Activated gamma-delta T cell treated with anti-CD3 and anti-CD28 coated beads, Interleukin-2, amount 50 U/mL, for 16 hours (primary cell): ENCODE measurements around the gene SOD2.
A peak's percentile ranks its signal among the peaks of the same experiment; 100 is the strongest.
"Not testable (repeated sequence)": the region's sequence is repeated elsewhere in the genome, so short reads cannot be mapped to it uniquely, and the experiment has no call there.

Source experiments
- DNase-seq: peaks from one replicate; pipeline ENCODE4 v3.0.0-alpha.2; 2020; ENCODE audit warnings: low read depth

SOD2 gene

GRCh38 chr6:159716247-159717096 lies 23.4 kb upstream of the SOD2 start:
- DNase-seq, result no peak

DNA sequence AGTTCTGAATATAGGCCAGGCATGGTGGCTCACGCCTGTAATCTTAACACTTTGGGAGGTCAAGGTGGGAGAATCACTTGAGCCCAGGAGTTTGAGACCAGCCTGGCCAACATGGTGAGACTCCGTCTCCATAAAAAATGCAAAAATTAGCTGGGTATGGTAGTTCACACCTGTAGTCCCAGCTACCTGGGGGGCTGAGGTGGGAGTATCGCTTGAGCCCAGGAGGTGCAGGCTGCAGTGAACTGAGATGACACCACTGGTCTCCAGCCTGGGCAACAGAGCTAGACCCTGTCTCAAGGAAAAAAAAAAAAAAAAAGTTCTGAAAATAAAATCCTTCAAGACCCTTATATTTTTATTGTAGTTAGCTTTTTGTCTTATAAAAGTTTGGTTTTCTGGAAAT lies 22.6 kb upstream of the SOD2 start:
- no peak for DNase-seq

GRCh38 chr6:159715166-159715565 lies 22.1 kb upstream of the SOD2 start:
- DNase-seq, result no peak

DNA sequence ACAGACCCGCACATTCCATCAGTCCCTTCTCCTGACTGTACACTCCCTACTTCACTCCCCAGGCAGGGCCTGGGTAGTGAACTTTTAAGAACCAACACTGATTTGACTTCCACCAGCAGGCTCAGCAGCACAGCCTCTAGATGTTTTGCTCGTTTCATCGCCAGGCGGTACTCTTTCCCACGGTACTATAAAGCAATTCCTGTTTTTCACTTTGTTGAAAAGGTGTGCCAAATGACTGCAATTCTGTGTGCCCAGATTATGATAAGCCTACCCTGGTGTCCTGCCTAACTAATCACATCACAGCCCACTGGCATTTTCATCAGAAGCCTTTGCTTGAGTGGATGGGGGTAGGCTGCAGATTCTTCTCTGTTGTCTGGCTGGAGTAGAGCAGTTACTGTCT lies 21.4 kb upstream of the SOD2 start:
- DNase-seq, result no peak

GRCh38 chr6:159713984-159714383 lies 20.9 kb upstream of the SOD2 start:
- DNase-seq, result no peak

GRCh38 chr6:159712389-159712788 lies 19.3 kb upstream of the SOD2 start:
- DNase-seq, result not testable (repeated sequence)

GRCh38 chr6:159710603-159711002 lies 17.6 kb upstream of the SOD2 start:
- not testable (repeated sequence) for DNase-seq

GRCh38 chr6:159701413-159701999 lies 8.5 kb upstream of the SOD2 start:
- DNase-seq, result no peak

- no peak for DNase-seq
These were observed 7.9 kb upstream of the SOD2 start for GRCh38 chr6:159700970-159701369.

GRCh38 chr6:159695984-159696383 lies 2.9 kb upstream of the SOD2 start:
- DNase-seq, result no peak

GRCh38 chr6:159693894-159694545 lies 979 bp upstream of the SOD2 start:
- no peak for DNase-seq

DNA sequence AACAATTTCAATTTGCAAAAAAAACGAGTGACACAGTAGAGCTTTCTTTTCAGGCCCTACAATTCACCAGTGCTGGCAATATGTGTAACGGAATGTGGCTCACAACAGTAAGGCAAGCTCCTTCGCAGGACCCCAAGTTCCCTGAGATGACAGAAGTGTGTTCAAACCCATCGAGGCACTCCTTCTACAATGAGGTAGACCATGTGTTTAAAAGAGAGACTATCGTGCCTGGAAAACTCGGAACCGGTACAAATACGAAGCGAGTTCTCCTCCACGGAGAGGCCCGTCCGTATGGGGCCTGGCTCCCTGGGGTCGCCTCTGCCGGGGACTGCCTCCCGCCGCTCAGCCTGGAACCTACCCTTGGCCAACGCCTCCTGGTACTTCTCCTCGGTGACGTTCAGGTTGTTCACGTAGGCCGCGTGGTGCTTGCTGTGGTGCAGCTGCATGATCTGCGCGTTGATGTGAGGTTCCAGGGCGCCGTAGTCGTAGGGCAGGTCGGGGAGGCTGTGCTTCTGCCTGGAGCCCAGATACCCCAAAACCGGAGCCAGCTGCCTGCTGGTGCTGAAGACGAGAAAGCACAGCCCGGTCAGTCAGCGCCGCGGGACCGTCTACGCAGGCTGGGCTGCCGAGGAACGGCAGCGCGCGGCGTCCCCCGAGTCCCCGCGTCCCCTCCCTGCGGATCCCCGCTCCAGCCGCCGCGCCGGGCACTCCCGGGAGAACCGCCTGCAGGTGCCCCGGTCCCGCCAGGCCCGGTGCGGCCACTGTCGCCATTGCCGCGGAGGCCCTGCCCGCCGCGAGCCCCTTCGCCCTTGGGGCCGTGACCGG lies 526 bp downstream of the SOD2 start:
- DNase-seq, result peak; percentile 31

DNA sequence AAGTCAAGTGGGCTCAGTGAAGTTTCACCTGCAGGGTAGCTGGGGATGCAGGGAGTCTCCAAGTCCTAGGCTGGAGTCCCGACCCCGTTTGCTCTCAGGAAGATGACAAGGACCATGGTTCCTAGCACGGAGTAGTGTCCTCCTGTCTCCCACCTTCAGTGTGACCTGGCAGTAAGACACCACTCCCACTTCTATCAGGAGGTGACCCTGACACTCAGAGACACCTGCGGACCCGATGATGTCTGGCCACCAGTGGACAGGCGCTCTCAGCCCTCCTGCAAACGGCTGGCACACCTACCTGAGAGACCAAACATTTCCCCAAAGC lies 1.1 kb downstream of the SOD2 start:
- DNase-seq, result no peak

- DNase-seq, result no peak
These were observed 1.7 kb downstream of the SOD2 start for GRCh38 chr6:159691133-159691962.

- DNase-seq, result not testable (repeated sequence)
These were observed 2.9 kb downstream of the SOD2 start for GRCh38 chr6:159690135-159690534.

- DNase-seq, result no peak
These were observed 4.0 kb downstream of the SOD2 start for GRCh38 chr6:159689001-159689400.

DNA sequence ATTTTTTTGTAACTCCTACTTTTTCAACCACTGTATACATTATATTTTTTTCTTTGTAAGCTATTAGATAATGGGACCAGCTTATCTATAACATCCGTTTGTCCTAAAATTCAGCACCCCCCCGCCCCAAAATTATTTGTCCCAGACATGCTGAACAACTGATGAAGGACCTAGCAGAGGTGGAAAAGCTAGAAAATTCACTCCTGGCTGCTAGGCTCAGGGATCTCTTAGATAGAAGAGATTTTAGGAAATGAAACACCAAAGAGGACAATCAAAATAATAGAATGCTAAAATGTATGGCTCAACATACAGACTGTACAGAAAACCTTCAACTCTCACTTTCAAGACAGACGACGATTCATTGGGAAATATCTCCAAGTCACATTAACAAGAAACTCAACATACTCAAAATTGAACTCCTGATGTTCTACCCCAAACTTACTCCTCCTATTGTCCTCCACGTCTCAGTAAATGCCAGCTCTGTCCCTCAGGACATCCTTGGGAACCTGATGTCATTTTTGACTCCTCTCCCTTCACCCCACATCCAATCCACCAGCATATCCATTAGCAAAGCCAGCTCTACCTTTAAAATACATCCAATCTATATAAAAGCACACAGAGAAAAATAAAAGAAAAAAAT lies 4.7 kb downstream of the SOD2 start:
- no peak for DNase-seq

DNA sequence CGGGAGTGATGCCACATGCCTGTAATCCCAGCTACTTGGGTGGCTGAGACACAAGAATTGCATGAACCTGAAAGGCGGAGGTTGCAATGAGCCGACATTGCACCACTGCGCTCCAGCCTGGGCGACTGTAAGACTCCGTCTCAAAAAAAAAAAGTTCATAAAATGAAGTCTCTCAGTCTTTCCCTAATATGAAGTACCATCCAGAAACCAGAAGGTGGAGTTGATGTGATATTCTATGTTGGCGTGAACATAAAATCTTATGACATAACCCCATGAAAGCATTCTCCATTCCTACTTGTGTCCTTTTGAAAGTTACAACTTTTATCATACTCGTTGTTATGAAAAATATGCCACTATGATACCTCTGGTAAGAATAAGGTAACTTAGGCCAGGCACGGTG lies 5.7 kb downstream of the SOD2 start:
- no peak for DNase-seq

DNA sequence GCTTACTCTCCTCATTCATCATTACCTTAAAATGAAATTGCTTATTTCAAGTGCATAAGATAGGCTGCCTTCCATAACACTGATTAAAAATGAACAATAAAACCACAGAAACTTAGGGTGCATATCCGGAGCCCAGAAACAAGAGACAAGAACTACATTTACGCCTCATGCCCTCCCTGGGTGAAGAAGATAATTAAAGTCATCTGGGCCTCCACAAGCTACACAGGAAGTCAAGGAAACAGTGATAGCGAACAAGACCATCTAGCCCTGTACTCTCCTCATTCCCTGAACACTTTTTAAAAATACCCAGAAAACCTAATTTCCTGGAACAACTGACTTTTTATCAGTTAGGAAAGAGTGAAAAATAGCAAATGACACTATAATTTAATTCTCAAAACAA lies 6.3 kb downstream of the SOD2 start:
- DNase-seq, result no peak

- DNase-seq, result no peak
These were observed 7.0 kb downstream of the SOD2 start for GRCh38 chr6:159686040-159686439.

DNA sequence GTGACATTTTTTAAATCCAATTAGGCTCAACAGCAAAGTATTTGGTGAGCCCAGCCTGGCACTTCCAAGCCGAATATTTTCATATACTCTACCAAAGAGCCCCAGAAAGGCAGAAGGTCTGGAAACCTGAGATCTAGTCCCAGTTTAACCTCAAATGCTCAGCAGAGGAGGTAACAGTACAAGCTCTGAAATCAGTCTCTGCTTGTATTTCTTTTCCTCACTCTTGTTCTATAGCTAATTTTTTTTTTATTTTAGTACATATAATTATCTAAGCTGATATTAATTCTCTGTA lies 9.1 kb downstream of the SOD2 start:
- no peak for DNase-seq
